Skin of body (tissue), 2 donors: ENCODE results near the gene WDR33. TPM values are rescaled to one million over a fixed set of nuclear protein-coding genes. Genes with fewer than 3 reads are reported as not detected.
A peak's percentile ranks its signal among the peaks of the same experiment; 100 is the strongest.
"Not testable (repeated sequence)": the region's sequence is repeated elsewhere in the genome, so short reads cannot be mapped to it uniquely, and the experiment has no call there.

Experiments
- DNase-seq: peaks from one replicate; lab custom pipeline; 2025; lab: John Stamatoyannopoulos, UW
- total RNA-seq: library from RNA; depleted of rRNA; stranded (reverse); fragments of >200 nt; gene quantifications from one replicate; pipeline ENCODE4 v1.2.3, GENCODE V29; 2014

WDR33 gene
- total RNA-seq = 43.3 TPM

DNA sequence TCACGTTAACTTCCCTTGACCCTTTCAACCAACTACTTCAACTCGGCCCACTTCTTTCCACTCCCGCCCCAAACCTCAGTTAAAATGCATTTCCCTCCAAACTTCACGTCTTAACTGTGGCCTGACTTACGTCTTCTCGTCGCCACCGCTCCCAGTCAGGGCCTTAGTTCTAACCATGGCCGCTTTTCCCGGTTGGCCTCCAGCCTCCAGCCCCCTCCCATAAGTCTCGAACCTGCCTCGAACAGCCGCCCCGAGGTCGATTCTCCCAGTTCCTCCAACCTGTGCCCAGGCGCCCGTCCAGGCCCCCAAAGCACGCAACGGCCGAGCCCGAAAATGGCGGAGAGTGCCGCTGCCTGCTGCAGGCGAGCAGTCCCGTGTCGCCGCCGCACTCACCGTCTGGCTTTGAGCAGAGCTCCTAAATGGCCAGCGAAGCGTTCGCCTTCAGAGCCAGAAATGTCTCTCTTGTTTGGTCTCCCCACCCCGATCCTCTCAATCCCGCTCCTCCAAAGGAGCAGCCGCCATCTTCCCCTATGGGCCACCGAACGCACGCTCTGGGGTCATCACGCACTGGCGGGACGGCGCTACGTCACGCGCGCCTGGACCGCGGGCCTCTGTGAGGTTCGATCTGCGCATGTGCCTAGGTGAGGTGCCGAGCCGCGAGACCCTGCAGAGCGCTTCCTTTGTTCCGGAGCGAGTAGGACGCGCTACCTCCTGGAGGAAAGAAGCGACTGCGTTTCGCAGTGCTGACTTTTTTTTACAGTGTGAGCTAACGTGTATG, at the start of gene WDR33:
Gene WDR33 (minus strand): TSS at position 553 of the 778 bp plus-strand sequence. CDS start 40,190 bp downstream, outside the sequence.
- peak; percentile 65 for DNase-seq

DNA sequence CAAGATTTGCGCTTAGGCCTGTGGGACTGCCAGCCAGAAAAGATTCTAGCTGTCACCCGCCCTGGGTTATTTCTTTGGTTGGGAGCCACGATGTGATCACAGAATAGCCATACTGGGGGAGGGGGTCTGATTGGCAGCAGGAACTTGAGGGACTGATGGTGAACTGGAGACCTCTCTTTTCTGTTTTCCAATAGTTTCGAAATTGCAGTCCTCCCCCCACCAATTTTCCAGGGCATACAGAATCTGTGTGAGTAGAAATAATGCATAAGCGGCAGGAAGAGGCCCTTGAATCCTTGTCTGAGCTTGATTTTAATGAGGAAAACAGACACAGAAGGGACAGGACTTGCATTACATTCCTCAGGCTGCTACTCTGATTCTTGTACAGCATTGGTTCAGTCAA, 49.2 kb upstream of the WDR33 start:
- DNase-seq = no peak

DNA sequence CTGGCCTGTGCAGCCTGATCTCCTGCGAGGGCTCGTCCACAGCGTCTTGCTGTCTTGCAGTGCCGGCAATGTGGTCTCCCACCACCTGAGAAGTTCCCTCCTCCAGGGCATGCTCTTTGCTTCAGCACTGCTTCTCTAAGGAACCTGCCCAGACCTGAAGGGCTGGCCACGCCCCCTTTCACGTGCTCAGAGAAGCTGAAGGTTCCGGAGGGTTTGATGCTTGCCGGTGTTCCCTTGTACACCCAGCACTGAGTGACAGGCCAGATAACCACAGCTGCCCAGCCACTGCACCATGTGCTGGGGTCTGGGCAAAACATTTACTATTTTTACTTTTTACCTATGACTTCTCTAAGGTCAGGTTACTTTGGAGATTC, 48.7 kb upstream of the WDR33 start:
- no peak for DNase-seq

DNA sequence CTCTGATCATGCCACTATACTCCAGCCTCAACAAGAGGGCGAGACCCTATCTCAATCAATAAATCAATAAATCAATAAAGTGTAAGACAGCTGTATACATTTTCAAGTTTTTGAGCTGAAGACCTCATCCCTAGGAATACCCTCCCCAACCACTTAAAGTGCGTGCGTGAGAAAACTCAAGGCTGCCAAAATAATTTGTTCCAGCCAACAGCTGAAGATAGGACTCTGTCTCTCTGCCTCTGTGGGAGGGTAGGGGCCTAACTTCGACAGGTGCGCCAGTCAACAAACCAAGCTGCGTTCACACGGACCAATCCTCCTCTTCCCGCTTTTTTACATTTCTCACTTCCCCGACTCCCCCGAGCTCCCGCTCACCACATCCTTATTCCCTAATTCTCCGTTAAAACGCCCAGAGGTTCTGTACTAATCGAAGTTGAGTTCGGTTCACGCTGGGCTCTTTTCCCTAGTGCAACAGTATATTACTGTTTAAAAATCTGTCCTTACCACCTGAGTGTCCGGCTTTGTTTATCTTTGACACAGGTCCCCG, 46.4 kb upstream of the WDR33 start:
- peak; percentile 25 for DNase-seq

DNA sequence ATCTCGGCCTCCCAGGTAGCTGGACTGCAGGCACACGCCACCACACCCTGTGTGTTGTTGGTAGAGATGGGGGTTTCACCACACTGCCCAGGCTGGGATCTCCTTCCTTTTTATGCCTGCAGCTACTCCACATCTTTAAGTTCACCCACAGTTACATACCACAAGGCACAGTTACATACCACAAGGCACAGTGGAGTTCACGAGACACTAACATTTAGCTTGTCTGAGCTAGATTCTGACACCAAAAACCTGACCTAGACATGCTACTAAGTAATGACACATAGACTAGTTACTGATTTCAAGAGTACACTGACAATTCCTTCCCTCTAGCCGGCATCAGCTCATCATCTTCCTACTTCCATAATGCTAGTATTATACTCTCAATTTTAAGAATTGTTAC, 42.7 kb upstream of the WDR33 start:
- no peak for DNase-seq

DNA sequence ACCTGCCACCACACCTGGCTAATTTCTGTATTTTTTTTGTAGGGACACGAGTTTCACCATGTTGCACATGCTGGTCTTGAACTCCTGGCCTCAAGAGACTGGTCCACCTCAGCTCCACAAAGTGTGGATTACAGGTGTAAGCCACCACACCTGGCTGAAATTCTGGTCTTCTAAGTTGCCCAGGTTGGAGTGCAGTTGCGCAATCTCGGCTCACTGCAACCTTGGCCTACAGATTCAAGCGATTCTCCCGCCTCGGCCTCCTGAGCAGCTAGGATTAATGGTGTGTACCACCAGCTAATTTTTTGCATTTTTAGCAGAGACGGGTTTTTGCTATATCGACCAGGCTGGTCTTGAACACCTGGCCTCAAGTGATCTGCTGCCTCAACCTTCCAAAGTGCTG, 41.4 kb upstream of the WDR33 start:
- no peak for DNase-seq

DNA sequence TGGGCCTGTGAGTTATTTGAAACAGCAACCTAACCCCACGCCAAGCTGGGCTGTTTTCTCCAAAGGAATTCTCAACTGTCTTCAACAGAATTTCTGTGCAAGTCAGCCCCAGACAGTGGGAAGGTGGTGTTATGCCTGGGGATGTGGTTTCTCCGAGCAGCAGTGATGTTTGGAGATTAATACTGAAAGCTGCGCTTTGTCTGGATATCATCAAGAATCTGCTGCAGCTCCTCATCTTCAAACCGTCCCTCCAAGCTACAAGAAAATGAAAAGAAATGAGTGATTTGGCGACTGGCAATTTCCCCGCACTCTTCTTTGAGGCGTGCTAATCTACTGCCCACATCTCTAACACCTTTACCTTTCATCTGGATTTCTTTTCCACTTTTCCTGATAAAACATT, 37.0 kb upstream of the WDR33 start:
- DNase-seq = no peak

DNA sequence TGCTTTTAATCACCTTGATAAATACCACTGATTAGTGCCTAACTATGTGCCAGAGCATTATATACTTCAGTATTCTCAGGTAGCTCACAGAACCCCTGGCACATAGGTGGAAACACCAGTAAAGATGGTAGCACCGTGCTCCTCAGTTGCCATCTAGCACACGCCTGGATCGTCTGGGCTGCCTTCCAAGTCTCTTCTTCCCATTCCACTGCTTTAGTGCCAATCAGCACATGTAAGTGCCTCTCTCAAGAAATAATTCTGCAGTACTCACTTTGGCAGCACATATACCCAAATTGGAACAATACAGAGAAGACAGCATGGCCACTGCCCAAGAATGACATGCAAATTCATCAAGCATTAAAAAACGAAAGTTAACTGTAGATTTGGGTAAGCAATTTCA, 34.0 kb upstream of the WDR33 start:
- DNase-seq = no peak

DNA sequence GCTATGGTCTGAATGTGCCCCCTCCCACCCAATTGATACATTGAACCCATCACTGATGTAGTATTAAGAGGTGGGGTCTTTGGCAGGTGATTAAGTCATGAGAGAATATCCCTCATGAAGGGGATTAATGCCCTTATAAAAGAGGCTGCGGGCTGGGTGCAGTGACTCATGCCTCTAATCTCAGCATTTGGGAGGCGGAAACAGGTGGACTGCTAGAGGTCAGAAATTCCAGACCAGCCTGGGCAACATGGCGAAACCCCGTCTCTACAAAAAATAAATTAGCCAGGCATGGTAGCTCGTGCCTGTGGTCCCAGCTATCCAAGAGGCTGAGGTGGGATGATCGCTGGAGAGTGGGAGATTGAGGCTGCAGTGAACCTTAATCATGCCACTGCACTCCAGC, 32.7 kb upstream of the WDR33 start:
- DNase-seq = no peak

DNA sequence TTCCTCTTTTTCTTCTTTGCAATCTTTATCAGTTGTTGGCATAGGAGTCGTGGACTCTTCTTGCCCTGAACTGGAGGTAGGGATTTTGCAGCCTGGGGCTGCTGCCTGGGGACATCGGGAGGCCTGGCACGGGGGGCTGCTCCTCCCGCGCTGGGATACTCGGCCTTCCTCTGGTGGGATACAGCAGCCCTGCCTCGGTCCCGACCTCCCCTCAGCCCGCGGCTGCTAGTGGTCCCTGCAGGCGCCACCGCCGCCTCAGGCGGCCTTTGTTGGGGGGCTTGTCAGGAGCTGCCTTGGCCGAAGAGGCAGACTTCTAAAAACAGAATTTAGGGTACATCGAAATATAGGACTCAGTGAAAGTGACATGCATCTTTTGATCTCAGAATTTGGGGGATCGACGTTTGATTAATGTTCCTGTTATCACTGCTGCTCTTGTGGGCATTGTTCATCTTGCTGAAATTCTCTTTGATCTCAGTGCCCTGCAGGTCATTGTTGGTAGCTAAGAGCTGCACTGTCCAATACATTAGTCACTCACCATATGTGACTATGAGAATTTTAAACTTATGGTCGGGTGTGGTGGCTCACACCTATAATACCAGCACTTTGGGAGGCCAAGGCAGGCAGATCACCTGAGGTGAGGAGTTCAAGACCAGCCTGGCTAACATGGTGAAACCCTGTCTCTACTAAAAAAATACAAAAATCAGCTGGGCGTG, 30.7 kb upstream of the WDR33 start:
- DNase-seq = no peak

DNA sequence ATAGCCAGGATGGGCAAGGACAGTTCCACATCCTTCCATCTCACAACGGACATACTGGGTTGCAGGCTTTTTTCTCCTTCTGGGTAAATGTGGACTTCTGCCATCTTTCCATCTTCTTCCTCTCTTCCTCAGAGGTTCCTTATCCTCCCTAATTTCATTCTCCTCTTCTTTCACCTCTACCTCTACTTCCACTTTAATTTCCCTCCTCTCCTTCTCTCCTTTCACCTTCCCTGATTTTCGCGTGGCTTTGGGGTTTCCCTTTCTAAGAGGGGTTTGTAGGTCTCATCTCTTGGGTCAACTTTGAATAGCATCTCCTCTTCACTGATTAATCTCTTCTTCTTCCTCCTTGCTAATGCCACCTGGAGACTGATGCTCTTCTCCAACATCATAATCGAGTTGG, 29.9 kb upstream of the WDR33 start:
- no peak for DNase-seq

DNA sequence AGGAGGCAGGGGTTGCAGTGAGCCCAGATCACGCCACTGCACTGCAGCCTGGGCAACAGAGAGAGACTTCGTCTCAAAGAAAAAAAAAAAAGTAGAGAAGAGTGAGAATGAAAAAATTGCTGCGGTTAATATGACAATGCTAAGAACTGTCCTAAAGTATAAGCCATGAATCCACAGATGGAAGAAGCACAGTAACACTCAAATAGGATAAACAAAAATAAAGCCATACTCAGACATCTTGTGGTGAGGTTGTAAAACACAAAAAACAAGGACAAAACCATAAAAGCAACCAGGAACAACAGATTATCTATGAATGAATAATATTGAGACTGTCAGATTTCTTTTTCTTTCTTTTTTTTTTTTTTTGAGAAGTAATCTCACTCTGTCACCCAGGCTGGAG, 24.0 kb upstream of the WDR33 start:
- no peak for DNase-seq

DNA sequence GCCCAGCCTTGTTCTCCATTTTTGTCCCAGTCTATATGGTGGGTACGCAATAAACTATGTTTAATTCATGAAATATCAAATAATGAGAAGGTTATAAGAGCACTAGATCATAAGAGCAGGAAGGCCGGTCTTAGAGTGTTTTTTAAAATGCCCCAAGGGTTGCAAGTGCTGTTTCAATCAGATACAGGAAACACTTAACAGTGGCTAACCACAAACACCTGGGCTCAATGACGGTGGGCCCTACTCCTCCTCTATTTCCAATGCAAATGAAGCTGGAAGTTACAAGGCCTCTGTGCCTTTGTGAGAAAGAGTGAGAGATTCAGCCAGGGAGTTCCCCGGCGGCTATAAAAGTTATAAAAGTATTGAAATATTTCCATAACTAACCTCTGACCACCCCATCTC, 18.9 kb upstream of the WDR33 start:
- no peak for DNase-seq

DNA sequence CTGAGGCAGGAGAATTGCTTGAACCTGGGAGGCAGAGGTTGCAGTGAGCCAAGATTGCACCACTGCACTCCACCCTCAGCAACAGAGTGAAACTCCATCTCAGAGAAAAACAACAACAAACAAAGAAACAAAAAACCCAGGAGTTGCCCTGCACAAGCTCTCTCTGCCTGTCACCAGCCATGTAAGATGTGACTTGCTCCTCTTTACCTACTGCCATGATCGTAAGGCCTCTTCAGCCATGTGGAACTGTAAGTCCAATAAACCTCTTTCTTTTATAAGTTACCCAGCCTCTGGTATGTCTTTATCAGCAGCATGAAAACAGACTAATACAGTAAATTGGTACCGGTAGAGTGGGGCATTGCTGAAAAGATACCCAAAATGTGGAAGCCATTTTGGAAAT, 15.7 kb upstream of the WDR33 start:
- DNase-seq = not testable (repeated sequence)

DNA sequence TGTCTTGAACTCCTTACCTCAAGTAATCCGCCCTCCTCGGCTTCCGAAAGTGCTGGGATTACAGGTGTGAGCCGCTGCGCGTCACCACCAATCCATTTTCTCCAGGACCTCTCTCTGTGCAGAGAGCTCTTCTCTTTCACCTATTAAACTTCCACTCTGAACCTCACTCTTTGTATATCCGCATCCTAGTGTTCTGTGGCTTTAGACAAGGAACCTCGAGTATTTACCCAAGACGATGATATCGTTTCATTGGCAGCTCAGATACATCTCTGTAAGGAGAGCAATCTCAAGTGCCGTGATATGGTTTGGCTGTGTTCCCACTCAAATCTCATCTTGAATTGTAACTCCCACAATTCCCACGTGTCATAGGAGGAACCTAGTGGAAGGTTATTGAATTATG, 15.1 kb upstream of the WDR33 start:
- DNase-seq = no peak

DNA sequence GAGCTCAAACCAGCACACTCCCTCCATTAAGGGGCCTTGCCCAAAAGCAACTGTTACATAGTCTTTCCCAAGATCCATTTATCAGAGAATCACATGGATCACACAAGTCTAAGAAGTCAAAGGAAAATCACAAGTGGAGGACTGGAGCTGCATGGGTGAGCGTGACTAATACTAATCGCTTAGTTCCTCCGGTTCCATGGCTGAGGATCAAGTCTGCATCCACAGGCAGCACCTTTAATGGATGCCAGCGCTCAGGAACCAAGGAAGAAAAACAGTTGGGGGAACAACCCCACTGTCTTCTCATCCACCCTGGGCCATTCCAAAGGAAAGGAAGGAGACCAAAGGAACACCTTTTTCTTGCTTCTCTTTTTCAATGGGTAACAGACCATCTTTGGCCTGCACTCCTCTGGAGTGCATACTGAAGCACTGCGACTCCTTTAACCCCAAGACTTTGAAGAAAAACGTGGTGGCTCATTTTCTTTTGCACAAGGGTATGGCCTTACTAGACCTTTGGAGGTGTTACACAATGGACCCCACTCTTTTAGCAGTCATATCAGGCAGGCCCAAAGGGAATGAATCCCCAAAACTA, 9.2 kb upstream of the WDR33 start:
- DNase-seq = no peak

DNA sequence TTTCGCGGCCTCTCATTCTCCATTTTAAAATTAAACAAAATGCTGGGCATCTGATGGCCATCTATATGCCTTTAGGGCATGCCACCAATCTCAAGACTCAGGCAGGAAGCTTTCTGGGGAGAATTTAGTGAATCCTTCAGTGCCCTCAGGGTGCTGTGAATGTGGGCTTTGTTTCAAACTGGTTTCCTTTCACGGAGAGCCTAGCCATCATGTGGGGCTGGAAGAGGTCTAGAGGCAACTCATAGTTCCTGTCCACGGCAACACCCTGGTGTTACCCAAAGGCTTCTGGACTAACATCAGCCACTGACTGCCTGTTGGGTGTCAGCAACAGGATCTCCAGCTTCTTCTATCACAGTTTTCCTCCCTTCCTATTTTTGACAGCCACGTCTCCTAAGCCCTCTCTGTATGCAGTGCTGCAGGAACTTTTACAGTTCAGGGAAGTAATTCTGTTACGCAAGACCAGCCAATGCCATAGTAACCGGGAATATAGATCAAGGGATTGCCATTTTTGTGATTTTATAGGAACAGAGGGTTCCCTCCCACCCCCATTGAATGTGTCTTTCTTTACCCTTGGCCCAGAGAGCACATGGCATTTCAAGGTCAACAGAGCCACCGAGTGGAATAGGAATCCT, 7.9 kb upstream of the WDR33 start:
- no peak for DNase-seq

DNA sequence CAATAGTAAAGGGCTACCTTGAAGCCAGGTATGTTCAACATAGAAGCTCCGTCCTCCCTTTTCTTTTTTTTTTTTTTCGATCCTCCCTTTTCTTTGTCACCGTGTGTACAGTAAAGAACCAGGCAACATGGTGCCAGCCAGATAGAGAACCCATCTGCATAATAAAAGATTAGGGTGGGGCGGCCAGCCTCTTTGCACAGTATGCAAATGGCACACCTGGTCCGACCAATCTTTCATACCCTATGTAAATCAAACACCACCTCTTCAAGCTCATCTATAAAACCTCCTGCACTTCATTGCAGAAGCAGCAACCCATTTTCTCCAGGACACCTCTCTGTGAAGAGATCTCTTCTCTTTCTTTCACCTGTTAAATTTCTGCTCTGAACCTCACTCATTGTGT, 7.3 kb upstream of the WDR33 start:
- DNase-seq = no peak

DNA sequence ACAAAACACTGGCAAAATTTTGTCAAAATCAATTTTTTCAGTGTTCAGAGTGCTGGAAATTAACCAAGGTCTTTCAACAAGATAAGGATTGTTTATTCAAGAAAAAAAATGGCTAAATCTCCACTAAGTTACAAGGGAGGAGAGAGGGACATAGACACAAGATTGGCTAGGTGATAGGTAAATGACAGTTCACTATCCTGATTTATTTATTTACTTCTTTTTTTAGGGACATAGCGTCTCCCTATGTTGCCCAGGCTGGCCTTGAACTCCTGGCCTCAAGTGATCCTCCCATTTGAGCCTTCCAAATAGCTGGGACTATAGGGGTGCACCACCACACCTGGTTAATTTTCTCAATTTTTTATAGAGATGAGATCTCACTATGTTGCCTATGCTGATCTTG, 3.7 kb upstream of the WDR33 start:
- no peak for DNase-seq

DNA sequence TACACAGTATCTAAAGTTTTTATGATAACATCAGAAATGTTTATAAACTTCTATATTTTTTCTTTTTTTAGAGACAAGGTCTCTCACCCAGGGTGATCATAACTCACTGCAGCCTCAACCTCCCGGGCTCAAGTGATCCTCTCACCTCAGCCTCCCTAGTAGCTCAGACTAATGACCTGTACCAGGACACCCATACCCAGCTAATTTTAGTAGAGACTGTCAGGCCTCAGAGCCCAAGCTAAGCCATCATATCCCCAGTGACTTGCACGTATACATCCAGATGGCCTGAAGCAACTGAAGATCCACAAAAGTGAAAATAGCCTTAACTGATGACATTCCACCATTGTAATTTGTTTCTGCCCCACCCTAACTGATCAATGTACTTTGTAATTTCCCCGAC, 1.5 kb upstream of the WDR33 start:
- DNase-seq = not testable (repeated sequence)

DNA sequence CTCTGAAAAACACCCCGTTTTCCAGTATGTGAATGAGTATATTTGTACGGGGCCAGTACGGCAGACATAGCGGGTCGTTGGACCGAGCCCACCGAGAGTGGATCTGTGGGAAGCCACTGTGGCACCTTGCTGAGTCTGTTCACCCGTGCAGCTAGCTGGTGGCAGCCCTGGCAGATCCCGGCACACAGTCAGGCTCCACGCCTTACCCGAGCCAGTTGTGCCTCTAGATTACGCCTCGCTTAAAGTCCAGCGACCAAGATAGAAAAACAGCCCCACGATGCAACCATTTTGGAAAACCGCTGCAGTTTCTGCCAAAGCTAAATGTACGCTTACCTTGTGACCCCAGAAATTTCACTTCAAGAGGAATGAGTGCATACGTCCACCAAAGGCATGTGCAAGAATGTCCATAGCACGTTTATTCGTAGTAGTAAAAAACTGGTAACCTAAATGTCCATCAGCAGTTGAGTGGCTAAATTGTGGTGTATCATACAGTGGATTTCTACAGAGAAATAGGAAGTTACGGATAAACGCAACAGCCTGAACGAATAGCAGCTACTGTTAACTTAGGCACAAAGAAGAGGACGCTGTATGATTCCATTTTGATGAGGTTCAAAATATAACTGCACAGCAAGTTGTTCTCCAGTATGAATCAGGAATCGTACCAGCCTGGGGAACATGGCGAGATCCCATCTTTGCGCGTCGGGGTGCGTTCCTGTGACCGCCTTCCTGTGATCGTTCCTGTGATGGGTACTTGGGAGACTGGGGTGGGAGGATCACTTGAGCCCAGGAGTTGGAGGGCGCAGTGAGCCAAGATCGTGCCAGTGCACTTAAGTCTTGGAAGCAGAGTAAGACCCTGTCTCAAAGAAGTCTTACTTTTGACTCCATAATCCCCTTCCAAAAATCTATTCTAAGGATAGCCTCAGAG, 688 bp upstream of the WDR33 start:
- DNase-seq = peak; percentile 66
